HG02623 (cell line): ENCODE data around the gene COA8.

Experiments used
- ATAC-seq: cut with Tn5 transposase; IDR thresholded peaks from one replicate; pipeline ENCODE4 v1.9.1; 2021; ENCODE audit warnings: moderate library complexity; ENCODE audit not compliant: unreplicated experiment

COA8 gene

GRCh38 chr14:103535891-103536565 lies 26.7 kb upstream of the COA8 start:
- ATAC-seq, result no peak

- ATAC-seq, result no peak
Observed at GRCh38 chr14:103536693-103537092, 26.1 kb upstream of the COA8 start.

- ATAC-seq, result no peak
Observed at GRCh38 chr14:103537175-103537990, 25.4 kb upstream of the COA8 start.

GRCh38 chr14:103538291-103539055 lies 24.3 kb upstream of the COA8 start:
- no peak for ATAC-seq

- ATAC-seq, result no peak
Observed at GRCh38 chr14:103539056-103539825, 23.5 kb upstream of the COA8 start.

GRCh38 chr14:103540821-103541708 lies 21.7 kb upstream of the COA8 start:
- ATAC-seq, result no peak

- ATAC-seq, result no peak
Observed at GRCh38 chr14:103541709-103542604, 20.8 kb upstream of the COA8 start.

GRCh38 chr14:103542605-103543088 lies 20.1 kb upstream of the COA8 start:
- no peak for ATAC-seq

GRCh38 chr14:103543140-103543539 lies 19.6 kb upstream of the COA8 start:
- ATAC-seq, result no peak

GRCh38 chr14:103543721-103544387 lies 18.9 kb upstream of the COA8 start:
- ATAC-seq, result no peak

GRCh38 chr14:103544388-103545218 lies 18.2 kb upstream of the COA8 start:
- no peak for ATAC-seq

- ATAC-seq, result no peak
Observed at GRCh38 chr14:103545219-103545914, 17.4 kb upstream of the COA8 start.

GRCh38 chr14:103545915-103546651 lies 16.7 kb upstream of the COA8 start:
- ATAC-seq, result no peak

- ATAC-seq, result no peak
Observed at GRCh38 chr14:103546652-103547454, 15.9 kb upstream of the COA8 start.

- no peak for ATAC-seq
Observed at GRCh38 chr14:103547455-103547940, 15.3 kb upstream of the COA8 start.
